Measurements from ENCODE around the gene SLC35A3.
A peak's percentile ranks its signal among the peaks of the same experiment; 100 is the strongest.
"Not testable (repeated sequence)": the region's sequence is repeated elsewhere in the genome, so short reads cannot be mapped to it uniquely, and the experiment has no call there.

Gene SLC35A3

DNA sequence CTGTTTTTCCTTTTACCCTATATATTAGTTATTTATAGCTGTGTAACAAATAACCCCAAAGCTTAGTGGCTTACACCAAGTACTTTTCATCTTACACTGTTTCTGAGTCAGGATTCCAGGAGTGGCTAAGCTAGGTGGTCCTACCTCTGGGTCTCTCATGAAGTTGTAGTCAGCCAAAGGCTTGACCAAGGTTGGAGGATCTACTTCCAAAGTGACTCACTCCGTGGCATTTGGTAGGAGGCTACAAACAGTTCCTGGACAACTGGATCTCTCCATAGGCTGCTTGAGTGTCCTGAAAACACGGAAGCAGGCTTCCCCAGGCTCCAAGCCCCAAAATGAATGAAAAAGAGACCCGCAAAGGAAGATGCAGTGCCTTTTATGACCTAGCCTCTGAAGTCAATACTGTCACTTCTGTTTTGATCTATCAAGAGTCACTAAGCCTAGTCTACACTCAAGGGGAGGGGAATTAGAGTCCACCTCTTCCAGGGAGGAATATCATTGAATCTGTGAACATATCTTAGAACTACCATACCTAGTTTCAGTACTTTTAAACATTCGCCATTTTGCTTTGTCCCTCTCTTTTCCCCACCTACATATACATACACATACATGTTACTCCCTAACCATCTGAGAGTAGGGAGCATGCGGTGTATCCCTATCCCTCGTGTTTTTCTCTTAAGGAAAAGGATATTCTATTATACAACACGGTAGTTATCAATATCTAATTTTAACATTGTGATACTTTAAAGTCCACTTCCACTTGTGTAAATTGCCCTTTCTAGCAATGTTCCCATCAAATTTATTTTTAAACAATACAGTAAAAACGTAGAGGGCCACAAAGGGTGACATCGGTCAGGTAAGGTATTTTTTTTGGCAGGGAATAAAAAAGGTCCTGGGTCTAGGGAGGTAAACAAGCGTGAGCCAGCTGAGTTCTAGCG lies 67.2 kb downstream of the SLC35A3 start:
- peak in 1 of 2 experiments; percentile 34 for DNase-seq

DNA sequence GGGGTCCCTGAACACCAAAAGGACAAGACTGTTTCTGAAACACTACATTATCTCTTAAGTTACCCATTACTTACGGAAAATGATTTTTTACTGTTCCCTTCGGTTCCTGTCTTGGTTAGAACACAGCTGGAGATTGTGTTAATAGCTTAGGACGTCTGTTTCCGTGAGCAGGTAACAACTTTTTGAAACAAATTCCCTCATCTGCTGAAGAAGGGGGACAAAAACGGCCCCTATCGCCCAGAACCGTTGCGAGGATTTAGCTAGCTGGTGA lies 67.8 kb downstream of the SLC35A3 start:
- no peak for DNase-seq

DNA sequence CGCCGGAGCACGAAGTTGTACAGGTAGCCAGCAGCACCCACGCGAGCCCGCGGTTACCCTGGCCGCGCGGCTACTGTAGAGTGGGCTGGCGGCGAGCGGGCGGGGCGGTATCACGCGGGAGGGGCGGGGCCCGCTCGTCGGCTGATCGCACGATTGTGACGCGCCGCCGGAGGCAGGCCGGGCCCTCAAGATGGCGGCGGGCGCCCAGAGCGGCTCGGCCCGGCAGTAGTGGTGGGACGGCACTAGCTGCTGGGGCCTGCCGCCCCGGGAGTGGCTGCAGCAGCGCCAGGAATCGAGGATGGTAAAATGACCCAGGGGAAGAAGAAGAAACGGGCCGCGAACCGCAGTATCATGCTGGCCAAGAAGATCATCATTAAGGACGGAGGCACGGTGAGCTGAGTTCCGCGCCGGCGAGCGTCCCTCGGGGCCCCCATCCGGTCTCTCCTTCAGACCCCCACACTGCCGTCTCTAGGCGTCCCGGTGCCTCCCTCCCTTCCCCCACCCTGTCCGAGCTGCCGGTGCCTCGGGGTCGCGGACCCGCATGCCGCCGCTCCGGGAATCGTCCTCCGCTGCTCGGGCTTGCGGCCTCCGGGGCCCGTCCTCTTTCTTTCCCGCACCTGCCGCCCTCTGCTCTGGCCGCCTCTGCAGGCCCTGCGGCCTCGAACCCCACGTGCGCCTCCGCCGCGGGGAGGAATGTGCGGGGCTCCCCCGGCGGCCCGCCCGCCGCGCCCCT lies 68.3 kb downstream of the SLC35A3 start:
- DNase-seq, result peak; percentile 89 to 93

DNA sequence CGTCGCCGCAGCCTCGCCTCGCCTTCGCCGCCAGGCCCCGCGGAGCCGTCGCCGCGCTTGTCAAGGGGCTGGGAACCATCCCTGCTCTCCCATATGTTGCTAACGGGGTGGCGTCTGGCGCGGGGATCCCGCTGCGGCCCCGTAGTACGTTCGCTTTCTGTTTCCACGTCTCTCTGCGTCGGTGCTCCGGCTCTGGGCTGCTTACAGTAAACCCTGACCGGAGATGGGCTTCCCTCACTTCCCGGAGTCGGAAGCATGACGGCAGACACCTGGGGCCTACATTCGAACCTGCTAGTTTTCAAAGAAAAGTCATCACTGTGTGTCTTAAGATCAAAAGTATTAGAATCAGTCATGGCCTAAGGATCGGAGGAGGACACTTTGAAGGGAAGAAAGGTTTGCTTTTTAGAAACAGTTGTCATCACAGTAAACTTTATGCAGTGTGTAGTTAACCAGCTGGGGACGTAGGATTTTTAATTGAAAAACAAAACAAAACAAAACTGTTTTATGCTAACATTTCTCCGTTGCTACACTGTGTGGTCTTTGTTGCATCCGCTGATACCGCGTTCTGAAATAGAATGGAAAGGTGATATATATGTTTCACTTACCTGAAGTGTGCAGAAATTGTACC lies 69.0 kb downstream of the SLC35A3 start:
- peak; percentile 85 to 88 for DNase-seq

DNA sequence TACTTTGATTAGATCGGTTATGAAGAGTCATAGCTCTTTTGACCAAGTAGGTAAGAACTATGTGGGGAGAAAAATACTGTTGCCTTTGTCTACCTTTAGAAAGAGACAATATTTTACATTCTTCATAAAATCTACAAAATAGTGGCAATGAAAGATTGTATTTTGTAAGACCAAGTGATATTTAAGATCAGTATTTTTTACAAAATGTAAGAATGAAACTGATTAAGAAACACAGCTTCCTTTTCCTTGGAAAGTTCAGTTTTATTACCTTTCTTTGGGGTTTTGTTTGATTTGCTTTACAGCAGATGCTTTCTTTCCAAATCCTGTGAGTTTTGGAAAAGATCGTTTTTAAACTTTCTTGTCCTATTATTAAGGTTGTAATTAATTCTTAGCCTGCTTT lies 69.8 kb downstream of the SLC35A3 start:
- no peak for DNase-seq

DNA sequence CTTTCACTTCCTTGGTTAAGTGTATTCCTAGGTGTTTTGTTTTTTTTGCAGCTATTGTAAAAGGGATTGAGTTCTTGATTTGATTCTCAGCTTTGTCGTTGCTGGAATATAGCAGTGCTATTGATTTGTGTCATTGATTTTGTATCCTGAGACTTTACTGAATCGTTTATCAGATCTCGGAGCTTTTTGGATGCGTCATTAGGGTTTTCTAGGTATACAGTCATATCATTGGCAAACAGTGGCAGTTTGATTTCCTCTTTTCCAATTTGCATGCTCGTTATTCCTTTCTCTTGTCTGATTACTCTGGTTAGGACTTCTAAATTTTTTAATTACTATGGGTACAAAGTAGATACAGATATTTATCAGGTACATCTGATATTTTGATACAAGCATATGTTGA lies 75.4 kb downstream of the SLC35A3 start:
- no peak for DNase-seq

DNA sequence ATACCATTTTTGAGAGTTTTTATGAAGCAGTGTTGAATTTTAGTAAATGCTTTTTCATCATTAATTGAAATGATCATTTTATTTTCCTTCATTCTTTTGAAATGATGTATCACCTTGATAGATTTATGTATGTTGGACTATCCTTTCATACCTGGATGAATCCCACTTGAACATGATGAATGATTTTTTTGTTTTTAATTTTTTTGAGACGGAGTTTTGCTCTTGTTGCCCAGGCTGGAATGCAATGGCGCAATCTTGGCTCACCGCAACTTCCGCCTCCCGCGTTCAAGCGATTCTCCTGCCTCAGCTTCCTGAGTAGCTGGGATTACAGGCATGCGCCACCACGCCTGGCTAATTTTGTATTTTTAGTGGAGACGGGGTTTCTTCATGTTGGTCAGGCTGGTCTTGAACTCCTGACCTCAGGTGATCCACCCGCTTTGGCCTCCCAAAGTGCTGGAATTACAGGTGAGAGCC lies 77.5 kb downstream of the SLC35A3 start:
- not testable (repeated sequence) for DNase-seq

DNA sequence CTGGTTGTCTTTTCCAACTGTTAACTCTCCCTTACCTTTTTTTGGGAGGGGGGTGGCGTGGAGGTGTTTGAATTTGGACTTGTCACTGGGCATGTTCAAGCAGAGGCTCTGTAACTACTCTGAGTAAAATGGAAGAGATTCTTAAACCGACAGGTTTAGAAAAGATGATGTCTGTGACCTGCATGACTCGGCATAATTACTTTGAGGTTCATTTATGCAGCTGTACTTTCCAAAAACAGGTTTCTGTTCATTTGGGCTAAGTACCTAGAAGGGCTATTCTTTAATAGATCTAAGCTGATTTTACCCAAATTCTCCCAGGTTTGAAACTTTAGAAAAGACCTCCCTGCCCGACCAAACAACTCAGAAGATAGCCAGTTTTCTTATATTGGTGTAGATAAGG lies 80.3 kb downstream of the SLC35A3 start:
- DNase-seq, result no peak

DNA sequence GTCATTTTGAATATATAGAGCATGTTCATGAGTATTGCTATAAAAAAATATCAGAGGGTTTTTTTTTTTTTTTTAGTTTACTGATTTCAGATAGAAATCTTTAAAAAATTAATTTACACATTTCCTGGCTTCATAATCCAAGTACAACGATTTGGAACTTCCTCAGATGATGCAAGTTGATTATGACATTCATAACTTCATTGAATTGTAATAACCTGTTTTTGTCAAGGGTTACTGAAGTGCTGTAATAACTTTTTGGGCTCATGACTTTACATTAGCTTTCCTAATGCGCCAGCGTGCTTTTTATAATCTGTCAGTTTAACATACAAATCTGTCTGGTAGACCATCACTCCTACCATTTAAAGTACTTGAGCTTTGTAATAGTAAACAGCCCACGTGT lies 81.6 kb downstream of the SLC35A3 start:
- DNase-seq, result no peak

DNA sequence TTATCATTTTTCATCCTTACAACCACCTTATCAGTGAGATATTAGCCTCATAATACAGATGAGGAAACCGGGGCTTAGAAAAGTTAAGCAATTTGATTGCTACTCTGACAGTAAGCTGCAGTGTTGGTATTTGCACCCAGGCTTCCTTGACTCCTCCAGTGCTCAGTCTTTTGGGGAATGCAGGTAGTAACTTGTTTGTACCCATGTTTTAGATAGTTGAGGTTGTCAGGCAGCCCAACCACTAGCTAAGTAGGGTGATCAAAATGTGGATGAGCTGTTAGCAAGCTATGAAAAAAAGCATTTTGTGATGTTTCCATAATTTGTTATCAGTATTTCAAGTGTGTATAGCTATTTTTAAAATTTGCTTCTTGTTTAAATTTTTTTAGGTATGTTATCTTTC lies 82.1 kb downstream of the SLC35A3 start:
- no peak for DNase-seq

DNA sequence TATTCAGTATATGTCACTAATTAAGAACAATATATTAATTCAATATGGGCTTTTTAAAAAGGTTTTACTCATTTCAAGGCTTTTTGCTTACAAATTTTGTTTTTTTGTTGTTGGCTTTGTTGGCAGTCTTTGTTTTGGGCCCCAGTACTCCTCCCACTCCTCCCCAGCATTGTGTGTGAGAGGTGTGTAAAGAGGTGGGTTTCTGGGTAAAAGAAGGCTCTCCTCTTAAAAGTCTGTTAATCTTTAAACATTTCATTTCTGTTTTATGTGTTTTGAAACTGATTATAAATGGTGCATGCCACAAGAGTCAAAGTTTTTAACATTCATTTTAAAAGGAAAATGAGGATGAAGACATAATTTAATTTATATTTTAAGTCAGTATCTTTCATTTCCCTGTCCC lies 83.3 kb downstream of the SLC35A3 start:
- no peak for DNase-seq

DNA sequence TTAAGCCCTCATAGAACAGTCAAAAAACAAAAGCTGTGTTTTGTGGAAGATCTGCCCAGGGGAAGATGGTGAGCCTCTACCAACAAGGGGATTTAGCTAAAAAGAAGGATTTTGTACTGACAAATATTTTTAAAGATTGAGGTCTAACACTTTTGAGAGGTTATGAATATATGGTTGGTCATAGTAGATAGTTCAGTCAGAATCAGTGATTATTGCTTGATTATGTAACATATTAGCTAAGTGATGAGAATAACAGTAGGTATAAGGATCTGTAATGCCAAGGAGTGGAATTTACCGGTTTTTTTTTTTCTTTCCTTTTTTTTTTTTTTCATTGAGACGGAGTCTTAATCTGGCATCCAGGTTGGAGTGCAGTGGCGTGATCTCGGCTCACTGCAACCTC lies 83.9 kb downstream of the SLC35A3 start:
- no peak for DNase-seq

DNA sequence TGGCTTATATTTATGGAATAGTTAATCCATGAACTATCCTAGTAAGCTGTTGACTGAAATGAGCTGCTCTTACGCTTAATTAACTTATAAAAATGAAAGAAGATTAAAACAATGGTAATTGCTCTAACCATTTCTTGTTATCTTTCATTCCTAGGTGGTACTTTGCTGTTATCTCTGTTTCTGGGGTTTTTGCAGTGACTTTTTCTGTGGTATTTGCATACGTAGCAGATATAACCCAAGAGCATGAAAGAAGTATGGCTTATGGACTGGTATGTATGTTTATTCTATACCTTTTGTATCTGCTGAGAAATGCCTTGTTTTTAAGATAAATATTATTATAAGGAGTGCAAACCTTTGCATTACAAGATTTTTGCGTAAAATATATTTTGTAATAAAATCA lies 91.9 kb downstream of the SLC35A3 start:
- no peak for DNase-seq

DNA sequence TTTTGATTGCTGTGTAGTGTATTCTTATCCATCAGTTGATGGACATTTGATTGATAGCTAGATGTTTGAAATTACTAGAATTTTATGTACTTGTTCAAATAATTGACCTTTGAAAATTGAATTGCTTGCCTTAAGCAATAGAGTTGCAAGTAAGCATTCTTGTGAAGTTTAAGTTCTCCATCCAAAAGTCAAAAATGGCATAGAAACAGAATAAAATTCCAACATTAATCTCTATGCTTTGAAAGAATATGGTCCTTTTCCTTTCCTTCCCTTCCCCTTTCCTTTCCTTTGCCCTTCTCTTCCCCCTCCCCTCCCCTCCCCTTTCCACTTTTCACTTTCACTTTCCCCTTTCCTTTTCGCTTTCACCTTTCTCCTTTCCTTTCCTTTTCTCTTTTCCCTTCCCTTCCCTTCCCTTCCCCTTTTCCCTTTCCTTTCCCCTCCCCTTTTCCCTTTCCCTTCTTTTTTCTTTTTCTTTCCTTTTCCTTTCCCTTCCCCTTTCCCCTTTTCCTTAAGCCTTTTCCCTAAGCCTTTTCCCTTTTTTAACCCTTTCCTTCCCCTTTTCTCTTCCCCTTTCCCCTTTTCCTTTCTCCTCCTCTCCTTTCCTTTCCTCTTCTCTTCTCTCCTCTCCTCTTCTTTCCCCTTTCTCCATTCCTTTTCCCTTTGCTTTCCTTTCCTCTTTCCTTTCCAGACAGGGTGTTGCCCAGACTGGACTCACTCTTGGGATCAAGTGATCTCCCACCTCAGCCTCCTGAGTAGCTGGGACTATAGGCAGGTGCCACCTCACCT lies 95.6 kb downstream of the SLC35A3 start:
- DNase-seq, result no peak

DNA sequence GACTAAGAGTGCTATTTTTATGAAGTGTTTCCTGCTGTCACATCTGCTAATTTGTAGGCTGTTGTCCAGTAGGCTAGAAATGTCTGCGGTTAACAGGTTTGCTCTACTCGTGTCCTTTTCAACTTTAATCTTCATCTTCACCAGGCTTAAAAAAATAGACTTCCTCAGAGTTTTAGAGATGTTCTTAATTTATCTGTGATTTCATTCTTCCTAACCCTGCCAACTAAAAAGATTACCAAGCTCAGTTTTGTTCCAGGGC lies 96.1 kb downstream of the SLC35A3 start:
- DNase-seq, result no peak

DNA sequence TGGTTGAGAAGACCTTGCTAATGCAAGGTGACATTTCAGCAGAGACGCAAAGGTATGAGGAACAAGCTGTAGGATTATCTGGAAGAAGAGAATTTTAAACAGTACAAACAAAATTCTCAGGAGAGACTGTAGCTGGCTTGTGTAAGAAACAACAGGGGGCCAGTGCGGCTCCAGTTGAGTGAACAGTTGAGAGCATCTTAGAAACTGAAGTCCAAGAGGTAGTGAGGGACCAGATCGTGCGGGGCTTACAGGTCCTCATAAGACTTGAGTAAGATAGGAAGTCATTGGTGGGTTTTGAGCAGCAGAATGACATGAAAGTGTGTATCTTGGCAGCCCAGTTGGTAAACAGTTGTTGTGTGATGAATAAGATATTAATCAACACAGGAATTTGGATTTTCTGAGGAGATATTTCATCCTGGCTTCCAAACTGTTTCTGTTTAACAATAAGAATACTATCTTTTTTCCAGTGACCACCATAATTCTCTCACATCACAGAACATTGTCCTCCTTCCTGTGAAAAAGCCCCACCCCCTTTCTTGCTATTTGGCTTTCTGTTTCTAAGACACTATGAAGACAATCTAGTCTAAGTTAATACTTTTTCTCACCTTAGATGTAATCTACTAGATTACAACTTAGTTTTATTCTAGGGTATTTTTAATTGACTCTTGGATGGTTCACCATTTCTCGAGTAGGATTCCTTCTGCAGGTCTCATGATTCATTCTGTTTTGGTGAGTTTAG lies 100.6 kb downstream of the SLC35A3 start:
- DNase-seq, result no peak

DNA sequence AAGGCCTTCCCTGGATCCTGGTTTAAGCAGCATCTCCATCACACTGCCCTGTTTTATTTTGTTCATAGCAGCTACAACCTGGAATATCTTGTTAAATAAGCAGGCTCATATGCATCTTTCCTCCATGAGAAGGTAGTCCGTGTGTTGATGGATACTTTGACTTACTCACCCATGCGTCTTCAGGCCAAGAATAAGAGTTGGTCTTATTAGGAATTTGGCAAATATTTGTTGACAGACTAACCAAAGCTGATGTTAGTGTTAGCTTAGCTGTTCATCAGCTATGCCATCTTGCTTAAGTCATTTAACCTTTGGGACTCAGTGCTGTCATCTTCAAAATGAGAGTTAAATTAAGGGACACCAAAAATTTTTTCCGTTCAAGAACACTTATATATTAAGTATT lies 103.7 kb downstream of the SLC35A3 start:
- DNase-seq, result no peak

DNA sequence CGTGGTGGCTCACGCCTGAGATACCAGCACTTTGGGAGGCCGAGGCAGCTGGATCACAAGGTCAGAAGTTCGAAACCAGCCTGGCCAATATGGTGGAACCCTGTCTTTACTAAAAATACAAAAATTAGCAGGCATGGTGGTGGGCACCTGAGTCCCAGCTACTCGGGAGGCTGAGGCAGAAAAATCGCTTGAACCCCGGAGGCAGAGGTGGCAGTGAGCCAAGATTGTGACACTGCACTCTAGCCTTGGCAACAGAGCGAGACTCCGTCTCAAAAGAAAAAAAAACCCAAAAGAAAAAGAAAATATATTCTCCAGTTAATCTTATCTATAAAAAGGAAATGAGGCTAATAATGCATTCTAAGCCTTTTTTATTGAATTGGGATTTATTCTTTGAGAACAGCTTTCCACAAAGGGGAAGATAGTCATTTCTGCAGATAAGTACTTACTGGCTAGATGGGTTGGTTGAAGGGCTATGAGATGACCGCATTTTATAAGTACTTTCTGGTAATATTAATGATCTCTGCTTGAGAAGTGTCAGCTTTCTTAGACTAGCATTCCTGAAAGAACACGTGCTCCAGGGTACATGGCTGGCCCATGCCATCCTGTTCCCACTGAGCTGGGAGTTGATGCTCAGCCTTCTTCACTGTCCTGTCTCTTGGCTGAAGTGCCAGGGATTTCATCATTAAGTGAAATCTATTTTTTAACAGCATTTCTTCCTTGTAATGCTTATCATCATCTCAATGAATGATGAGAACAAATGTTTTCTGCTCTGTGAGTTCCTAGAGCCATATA lies 105.0 kb downstream of the SLC35A3 start:
- no peak for DNase-seq

DNA sequence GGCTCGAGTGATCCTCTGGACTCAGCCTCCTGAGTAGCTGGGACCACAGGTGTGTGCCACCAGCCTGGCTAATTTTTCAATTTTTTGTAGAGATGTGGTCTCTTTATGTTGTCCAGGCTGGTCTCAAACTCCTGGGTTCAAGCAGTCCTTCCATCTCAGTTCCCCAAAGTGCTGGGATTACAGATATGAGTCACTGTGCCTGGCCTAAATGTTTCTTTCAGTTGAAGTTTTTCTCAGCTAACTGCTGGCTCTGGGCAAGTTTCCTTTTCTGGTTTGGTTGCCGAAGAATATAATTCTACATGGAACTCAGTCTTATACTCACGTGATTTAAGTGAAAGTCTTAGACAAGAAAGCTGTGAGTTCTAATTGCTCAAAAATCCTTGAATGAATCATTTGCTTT lies 106.0 kb downstream of the SLC35A3 start:
- DNase-seq, result no peak

DNA sequence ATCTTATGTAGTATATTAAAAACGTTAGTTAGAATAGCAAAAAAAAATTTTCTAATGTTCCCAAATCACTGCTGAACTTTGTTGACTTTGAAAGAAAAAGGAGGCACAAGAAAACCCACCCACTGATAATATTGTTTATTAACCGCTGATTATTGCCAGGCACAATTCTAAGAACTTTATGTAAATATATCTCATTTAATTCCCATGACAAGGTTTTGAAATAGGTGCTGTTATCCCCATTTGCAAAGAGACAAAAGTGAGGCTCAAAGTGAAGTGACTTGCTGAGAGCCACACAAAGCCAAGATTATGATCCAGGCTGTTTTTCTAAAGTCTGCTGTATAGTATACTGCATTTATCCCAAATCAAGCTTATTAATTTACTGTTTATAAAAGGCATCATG lies 106.5 kb downstream of the SLC35A3 start:
- DNase-seq, result no peak

DNA sequence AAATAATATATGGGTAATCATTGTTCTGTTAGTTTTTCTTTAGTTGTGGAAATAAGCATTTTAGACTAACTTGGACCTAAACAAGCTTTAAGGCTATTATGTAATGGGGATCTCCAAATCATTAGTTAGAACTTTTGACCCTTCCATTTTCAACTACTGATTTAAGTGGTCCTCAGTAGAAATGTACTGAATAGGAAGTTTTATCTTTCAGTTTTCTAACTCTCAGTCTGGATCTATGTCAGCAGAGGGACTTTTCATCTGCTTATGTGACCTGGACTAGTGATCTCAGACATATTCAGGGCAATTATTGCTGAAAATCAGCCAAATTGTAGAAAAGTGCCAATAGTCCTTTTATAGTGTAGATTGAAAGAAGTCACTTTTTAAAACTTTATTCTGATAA lies 106.9 kb downstream of the SLC35A3 start:
- no peak for DNase-seq

DNA sequence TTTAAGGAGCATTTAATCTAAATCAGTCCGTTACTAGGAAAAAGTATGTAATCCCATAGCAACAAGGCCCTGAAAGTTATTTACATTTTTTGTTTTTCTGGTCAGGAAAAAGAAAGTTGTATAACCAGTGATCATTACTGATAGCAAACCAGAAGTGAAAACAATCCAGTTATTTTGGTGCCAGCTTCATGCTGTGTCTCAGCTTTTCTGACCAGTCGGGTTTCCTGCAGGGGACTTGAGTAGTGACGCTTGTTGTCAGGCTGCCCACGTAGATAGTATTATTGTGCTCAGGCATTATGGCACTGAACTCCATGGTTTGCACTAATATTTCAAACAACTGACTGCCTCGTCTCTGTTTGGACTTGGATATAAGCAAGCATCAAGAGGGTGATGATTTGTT lies 107.7 kb downstream of the SLC35A3 start:
- no peak for DNase-seq
